AG08395 (cell line): ENCODE data around the gene NR2F1-AS1.

Source experiments
- DNase-seq: peaks from one replicate; pipeline ENCODE4 v3.0.0; 2012; ENCODE audit warnings: mixed read lengths, low spot score

Gene NR2F1-AS1

DNA sequence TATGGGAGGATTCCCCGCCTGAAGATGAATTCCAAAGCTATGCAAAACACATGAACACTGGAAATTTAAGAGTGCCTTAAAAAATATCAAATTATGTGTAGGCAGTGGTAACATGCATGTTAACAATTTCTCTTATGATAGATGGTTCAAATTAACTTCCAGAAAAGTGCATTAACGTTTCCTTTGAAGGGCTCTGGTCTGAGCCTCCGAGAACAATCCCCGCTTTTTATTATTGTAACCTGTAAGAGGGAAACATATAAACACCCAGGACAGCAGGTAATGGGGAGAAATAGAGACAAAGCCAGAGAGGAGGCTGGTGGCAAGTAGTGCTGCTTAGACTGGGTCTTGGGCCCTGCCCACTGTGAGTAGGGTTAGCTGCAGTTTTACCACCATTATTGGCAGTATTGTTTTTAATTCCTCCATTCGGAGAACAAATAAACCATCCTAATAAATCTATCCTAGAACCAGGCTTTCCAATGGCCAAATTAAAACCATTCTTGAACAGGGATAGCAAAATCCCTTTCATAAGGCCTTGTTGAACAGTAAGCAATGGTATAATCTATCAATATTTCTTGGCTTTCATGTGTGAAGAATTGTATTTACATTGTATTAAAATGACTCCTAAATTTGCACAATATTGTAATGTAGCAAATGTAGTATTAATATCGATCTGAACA is 8.3 kb upstream of the NR2F1-AS1 start:
- no peak for DNase-seq

DNA sequence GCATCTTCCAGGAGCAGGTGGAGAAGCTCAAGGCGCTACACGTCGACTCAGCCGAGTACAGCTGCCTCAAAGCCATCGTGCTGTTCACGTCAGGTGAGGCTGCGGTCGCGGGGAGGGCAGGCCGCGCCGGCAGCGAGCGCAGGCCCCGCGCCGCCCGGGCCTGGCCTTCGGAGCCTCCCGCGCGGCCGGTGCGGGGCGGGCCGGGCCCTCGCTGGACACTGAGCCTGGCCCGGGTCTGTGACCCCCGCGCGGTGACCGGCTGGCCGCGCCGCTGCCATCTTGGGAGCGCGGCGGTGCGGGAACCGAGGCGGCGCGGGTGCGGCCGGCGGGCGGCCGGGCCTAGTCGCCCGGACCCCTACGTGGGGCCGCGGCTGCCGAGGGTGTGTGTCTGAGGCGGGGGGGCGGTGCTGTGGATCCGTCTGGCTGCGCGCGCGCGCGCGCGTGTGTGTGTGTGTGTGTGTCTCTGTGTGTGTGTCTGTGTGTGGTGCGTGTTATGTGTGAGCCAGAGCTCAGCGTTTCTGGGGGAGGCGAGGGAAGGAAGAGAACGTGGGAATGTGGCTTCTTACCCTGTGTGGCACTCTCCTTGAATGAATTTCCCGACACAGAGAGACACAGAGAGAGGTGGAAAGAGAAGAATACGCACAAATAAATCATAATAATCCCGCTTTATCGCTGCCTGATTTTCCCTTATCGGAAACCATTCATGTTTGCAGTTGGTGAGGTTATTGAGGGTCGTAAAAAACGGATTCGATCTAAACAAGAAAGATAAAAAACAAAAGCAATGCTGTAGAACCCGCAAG is 7.5 kb upstream of the NR2F1-AS1 start:
- DNase-seq, result no peak

DNA sequence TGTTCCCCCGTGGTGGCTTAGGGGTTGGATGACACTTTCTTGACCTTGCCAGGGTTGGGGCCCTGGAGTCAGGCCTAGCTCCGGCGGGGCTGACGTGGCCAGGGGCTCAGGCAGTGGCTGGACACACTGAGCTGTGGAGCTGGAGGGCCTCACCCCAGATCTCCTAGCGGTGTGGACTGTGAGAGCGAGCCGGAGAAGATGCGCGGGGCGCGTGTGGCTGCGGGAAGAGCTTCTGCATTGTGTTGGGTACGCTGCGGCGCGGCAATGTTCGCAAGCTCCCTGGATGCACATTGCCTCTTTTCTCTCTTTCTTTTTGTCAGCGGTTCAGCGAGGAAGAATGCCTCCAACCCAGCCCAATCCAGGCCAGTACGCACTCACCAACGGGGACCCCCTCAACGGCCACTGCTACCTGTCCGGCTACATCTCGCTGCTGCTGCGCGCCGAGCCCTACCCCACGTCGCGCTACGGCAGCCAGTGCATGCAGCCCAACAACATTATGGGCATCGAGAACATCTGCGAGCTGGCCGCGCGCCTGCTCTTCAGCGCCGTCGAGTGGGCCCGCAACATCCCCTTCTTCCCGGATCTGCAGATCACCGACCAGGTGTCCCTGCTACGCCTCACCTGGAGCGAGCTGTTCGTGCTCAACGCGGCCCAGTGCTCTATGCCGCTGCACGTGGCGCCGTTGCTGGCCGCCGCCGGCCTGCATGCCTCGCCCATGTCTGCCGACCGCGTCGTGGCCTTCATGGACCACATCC is 6.8 kb upstream of the NR2F1-AS1 start:
- DNase-seq, result no peak

GRCh38 chr5:93586736-93587596 is 5.9 kb upstream of the NR2F1-AS1 start:
- DNase-seq, result no peak

GRCh38 chr5:93585767-93586385 is 4.9 kb upstream of the NR2F1-AS1 start:
- no peak for DNase-seq

DNA sequence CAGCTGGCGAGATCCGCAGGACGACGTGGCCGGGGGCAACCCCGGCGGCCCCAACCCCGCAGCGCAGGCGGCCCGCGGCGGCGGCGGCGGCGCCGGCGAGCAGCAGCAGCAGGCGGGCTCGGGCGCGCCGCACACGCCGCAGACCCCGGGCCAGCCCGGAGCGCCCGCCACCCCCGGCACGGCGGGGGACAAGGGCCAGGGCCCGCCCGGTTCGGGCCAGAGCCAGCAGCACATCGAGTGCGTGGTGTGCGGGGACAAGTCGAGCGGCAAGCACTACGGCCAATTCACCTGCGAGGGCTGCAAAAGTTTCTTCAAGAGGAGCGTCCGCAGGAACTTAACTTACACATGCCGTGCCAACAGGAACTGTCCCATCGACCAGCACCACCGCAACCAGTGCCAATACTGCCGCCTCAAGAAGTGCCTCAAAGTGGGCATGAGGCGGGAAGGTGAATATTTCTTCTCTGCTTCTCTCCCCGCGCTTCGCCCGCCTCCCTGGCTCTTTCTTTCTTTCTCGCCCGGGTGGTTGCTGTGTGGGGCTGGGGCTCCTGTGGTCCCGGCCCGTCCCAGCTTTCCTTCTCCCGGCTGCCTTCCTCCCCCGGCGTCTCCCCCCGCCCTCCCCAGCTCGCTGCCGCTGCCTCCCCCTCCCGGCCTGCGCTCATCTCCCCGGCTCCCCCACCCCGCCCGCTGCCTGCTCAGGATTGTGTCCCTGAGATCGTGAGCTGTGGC is 4.2 kb upstream of the NR2F1-AS1 start:
- no peak for DNase-seq

DNA sequence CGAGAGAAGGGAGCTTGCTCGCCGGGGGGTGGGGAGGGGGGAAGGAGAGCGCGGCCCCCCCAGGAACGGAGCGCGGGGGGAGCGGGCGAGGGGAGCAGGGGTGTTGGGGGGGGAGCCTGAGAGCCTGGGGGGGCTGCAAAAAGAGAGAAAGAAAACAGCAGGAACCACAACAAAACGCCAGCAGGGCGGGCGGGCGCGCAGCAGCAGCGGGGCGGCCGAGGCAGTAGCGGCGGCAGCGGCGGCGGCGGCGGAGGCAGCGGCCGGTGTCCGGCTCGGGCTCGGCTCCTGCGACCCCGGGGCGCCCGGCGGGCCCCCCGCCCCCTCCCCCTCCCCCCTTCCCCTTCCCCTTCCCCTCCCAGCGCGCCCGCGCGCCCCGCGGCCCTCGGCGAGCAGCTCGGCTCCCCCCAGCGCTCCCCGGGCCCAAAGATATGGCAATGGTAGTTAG is 3.6 kb upstream of the NR2F1-AS1 start:
- no peak for DNase-seq

DNA sequence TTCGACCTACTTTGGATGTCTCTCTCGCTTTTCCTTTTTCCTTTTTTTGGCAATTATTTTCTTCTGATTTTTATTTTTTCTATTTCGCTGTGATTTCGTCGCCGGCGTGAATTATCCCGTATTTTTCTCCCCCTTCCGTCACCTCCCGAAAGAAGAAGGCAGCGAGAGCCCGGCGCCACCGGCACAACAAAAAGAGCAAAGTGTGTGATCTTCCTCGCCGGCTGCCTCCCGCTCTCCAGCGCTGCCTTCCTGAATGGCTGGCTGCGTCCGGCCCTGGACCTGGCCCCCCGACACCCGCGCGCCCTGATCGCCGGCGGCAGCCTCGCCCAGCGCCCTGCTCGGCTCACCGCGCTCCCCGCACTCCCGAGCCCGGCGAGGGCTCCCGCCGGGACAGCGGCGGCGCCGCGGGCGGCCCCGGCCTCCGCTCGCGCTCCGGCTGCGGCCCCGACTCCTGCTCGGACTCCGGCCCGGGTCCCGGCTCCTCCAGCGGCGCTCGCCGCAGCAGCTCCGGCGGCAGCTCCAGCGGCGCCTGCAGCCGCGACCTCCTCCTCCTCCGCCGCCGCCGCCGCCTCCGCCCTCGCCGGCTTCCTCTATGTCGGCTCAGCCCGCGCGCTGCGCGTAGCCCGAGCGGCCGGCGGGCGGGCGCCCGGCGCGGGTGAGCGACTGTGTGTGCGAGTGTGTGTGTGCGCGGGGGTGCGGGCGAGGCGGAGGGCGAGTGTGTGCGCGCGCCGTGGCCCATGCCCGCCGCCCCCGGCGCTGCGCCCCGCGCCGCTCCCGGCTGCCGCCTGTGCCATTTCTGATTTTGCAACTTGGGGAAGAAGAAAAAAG is 3.0 kb upstream of the NR2F1-AS1 start:
- DNase-seq, result peak; percentile 54

GRCh38 chr5:93583439-93583767 is 2.4 kb upstream of the NR2F1-AS1 start:
- no peak for DNase-seq

DNA sequence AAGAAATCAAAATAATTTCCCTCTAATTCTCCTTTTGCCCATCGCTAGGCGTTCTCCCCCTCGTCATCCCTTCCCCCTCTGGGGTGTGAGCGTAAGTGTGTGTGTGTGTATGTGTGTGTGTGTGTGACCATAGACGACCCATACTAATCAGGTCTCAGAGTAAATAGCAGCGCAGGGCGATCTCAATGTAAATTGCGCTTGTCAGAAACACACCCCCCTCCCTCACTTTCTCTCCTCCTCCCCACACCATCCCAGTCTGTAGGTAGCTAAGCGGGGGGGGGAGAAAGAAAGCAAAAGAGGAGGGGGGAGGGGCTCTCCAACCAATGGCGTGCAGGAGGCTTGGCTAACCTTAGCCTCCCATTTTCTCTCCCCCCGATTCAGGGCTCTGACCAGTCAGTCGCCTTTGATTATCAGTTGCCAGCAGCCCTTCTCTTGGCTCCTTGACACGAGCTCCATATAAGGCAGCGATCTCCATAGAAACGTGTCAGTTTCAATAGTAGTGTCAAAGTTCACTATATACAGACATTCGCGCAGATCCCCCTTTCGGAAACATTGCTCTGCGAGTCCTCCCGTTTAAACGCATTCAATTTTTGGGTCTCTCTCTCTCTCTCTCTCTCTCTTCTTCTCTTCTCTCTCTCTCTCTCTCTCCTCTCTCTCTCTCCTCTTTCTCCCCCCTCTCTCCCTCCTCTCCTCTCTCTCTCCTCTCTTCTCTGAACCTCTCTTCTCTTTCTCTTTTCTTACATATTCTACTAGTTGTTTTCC is 1.8 kb upstream of the NR2F1-AS1 start, which contains the start of gene NR2F1:
Gene NR2F1, plus strand, starts transcription at position 546 of the 762 bp plus-strand sequence. CDS start 1,802 bp downstream, outside the sequence.
- peak; percentile 73 for DNase-seq

DNA sequence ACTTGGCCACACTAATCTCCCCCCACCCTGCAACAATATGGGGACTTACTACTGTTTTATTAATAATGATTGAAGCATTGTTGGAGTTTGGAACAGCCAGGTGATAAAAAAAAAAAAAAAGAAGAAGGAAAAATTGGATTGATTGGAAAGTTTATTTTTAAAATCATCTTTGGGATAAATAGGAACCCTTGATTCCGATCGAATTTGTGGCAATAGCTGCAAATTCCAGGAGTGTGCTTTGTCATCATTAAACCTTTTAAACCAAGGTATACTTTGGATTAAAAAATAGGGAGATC is 1.1 kb upstream of the NR2F1-AS1 start:
- no peak for DNase-seq

- no peak for DNase-seq
Observed at GRCh38 chr5:93580063-93580926, 724 bp downstream of the NR2F1-AS1 start.

- DNase-seq, result no peak
Observed at GRCh38 chr5:93579692-93580062, 1.3 kb downstream of the NR2F1-AS1 start.

GRCh38 chr5:93578813-93579691 is 2.0 kb downstream of the NR2F1-AS1 start:
- DNase-seq, result no peak

- DNase-seq, result no peak
Observed at GRCh38 chr5:93577854-93578812, 2.9 kb downstream of the NR2F1-AS1 start.
